Panc1 (cell line): ENCODE measurements around the gene PTPRZ1. TPM values are rescaled to one million over a fixed set of nuclear protein-coding genes. Genes with fewer than 3 reads are reported as not detected.

Experiments used
- ATAC-seq: fragments of 200-7000 bp; cut with Tn5 transposase; 2 replicates; pipeline ENCODE4 v1.9.1; 2020; ENCODE audit warnings: mild to moderate bottlenecking, moderate library complexity
- BruUV-seq: library from RNA; stranded (reverse); fragments of 400-500 nt; replicated peaks from 2 replicates; lab custom pipeline; 2021; lab: Mats Ljungman, UMichigan
- CTCF ChIA-PET: fragments of 300-600 bp; sonication (Branson Sonifier 250); formaldehyde crosslinking; loops from one replicate; lab custom pipeline; 2022; ENCODE audit warnings: antibody characterized with exemption; lab: Charles Lee
- POLR2A ChIA-PET: fragments of 300-600 bp; sonication (Branson Sonifier 250); formaldehyde crosslinking; loops from one replicate; lab custom pipeline; 2022; ENCODE audit warnings: antibody characterized with exemption; lab: Charles Lee
- DNase-seq: peaks from one replicate; pipeline ENCODE4 v3.0.0-alpha.2; 2010; ENCODE audit warnings: low read depth, low spot score
- H3K27ac ChIP-seq: 2 replicates; pipeline ENCODE4 v1.5.1; 2011; ENCODE audit warnings: mild to moderate bottlenecking, low read length, inconsistent platforms
- H3K27me3 ChIP-seq: fragments of 200-500 bp; sonication (Bioruptor generic); 2 replicates; pipeline ENCODE4 v1.6.0; 2014; ENCODE audit warnings: low read length, inconsistent platforms; ENCODE audit not compliant: control insufficient read depth, insufficient read depth
- H3K36me3 ChIP-seq: fragments of 200-500 bp; sonication (Bioruptor generic); 2 replicates; pipeline ENCODE4 v1.5.1; 2014; ENCODE audit warnings: inconsistent platforms, mild to moderate bottlenecking, low read length, moderate library complexity; ENCODE audit not compliant: control insufficient read depth, insufficient read depth
- H3K4me1 ChIP-seq: 2 replicates; pipeline ENCODE4 v1.5.1; 2011; ENCODE audit warnings: inconsistent platforms, mild to moderate bottlenecking, low read length, moderate library complexity; ENCODE audit not compliant: control insufficient read depth, insufficient read depth
- H3K4me3 ChIP-seq, 2 experiments: 2 replicates each; pipeline ENCODE4 v1.5.1; 2011 to 2012; ENCODE audit warnings: low read depth in 2 of 2, low read length in 2 of 2, mild to moderate bottlenecking in 2 of 2, inconsistent platforms in 1 of 2, moderate library complexity in 1 of 2
- H3K9me3 ChIP-seq: fragments of 200-500 bp; sonication (Bioruptor generic); 2 replicates; pipeline ENCODE4 v1.5.1; 2014; ENCODE audit warnings: low read depth, mild to moderate bottlenecking, inconsistent platforms, low read length, moderate library complexity; ENCODE audit not compliant: control insufficient read depth, insufficient read depth
- CTCF ChIP-seq: fragments of 450-650 bp; IDR thresholded peaks from 2 replicates; pipeline ENCODE4 v1.5.1; 2017; ENCODE audit warnings: mild to moderate bottlenecking
- POLR2AphosphoS5 ChIP-seq: IDR thresholded peaks from 2 replicates; pipeline ENCODE4 v1.6.1; 2012; ENCODE audit warnings: mild to moderate bottlenecking, low read depth, low read length, moderate library complexity
- REST ChIP-seq, 2 experiments: IDR thresholded peaks; 2 replicates each; pipeline ENCODE4 v1.6.1; 2011 to 2012; ENCODE audit warnings: low read depth in 2 of 2, control low read depth in 1 of 2, low read length in 1 of 2, mild to moderate bottlenecking in 1 of 2, moderate library complexity in 1 of 2; ENCODE audit not compliant: insufficient read depth in 1 of 2
- SIN3A ChIP-seq: IDR thresholded peaks from 2 replicates; pipeline ENCODE4 v1.6.1; 2012; ENCODE audit warnings: low read depth, mild to moderate bottlenecking, low read length, moderate library complexity, borderline replicate concordance; ENCODE audit not compliant: insufficient read depth
- TCF7L2 ChIP-seq: IDR thresholded peaks from 2 replicates; pipeline ENCODE4 v1.6.1; 2011; ENCODE audit warnings: mild to moderate bottlenecking, low read depth, low read length, inconsistent platforms
- in situ Hi-C: cut with HindIII; loops from 2 replicates; pipeline ENCODE4 v1.10.0; 2016; ENCODE audit warnings: low sequenced_read_pairs, low pct_unique_long_range_greater_than_20kb
- intact Hi-C: fragments of 100-400 bp; cut with micrococcal nuclease; formaldehyde crosslinking; loops from one replicate; pipeline ENCODE4 v1.10.0; 2022; ENCODE audit not compliant: unreplicated experiment
- total RNA-seq: library from RNA; stranded (reverse); gene quantifications from one replicate; pipeline ENCODE4 v1.2.1, GENCODE V29; 2021; ENCODE audit not compliant: unreplicated experiment

PTPRZ1 gene
- total RNA-seq, 1 experiment from 2014 or later, result 0.05 TPM

- ChIA-PET POLR2A (no interaction called here), CTCF (no interaction called here)
- Histone ChIP-seq H3K9me3 (no peaks in the 10 kb centered on the region), H3K27me3 (no peaks in the 10 kb centered on the region), H3K27ac (no peak overlapping the region), H3K4me1 (no peaks in the 10 kb centered on the region), H3K4me3 (no peak overlapping the region), H3K36me3 (no peaks in the 10 kb centered on the region)
- BruUV-seq, result no TSS peak
- ATAC-seq (no peak), DNase-seq (no peak)
- intact Hi-C loops (no loop called here), in situ Hi-C loops (no loop called here)
- no peak for TF ChIP-seq SIN3A
These were observed 72.1 kb downstream of the PTPRZ1 start for GRCh38 chr7:121945066-121945465.

- Histone ChIP-seq H3K27me3 (no peaks in the 10 kb centered on the region), H3K4me1 (no peaks in the 10 kb centered on the region), H3K36me3 (no peaks in the 10 kb centered on the region), H3K4me3 (no peak overlapping the region), H3K27ac (no peak overlapping the region), H3K9me3 (no peaks in the 10 kb centered on the region)
- no TSS peak for BruUV-seq
- in situ Hi-C loops (no loop called here), intact Hi-C loops (no loop called here)
- ATAC-seq (no peak), DNase-seq (no peak)
- POLR2A ChIA-PET, result no interaction called here
- TF ChIP-seq POLR2AphosphoS5, result no peak
- TF ChIP-seq TCF7L2, result no peak
- no peak for TF ChIP-seq REST (IDR thresholded peaks at IDR 0.05; ENCODE audit: insufficient read depth in 1 of 2, low read depth in 2 of 2, low read length in 1 of 2)
- TF ChIP-seq CTCF, result no peak
- CTCF ChIA-PET, result no interaction called here
These were observed 72.7 kb downstream of the PTPRZ1 start for GRCh38 chr7:121945480-121946236.

GRCh38 chr7:121953164-121953563 is 80.2 kb downstream of the PTPRZ1 start:
- ChIA-PET CTCF (no interaction called here), POLR2A (no interaction called here)
- in situ Hi-C loops (no loop called here), intact Hi-C loops (no loop called here)
- ATAC-seq (no peak), DNase-seq (no peak)
- Histone ChIP-seq H3K36me3 (no peaks in the 10 kb centered on the region), H3K27ac (no peak overlapping the region), H3K4me1 (no peaks in the 10 kb centered on the region), H3K9me3 (no peaks in the 10 kb centered on the region), H3K27me3 (no peaks in the 10 kb centered on the region), H3K4me3 (no peak overlapping the region)
- TF ChIP-seq SIN3A, result no peak
- no peak for TF ChIP-seq TCF7L2
- TF ChIP-seq CTCF, result no peak
- TF ChIP-seq POLR2AphosphoS5, result no peak
- no peak for TF ChIP-seq REST (IDR thresholded peaks at IDR 0.05; ENCODE audit: insufficient read depth in 1 of 2, low read depth in 2 of 2, low read length in 1 of 2)
- no TSS peak for BruUV-seq
